Mesenchymal stem cell (in vitro differentiated cells and primary cell): ENCODE data around the gene KRTAP21-3. TPM values are rescaled to one million over a fixed set of nuclear protein-coding genes. Genes with fewer than 3 reads are reported as not detected.
"Not testable (repeated sequence)": the region's sequence is repeated elsewhere in the genome, so short reads cannot be mapped to it uniquely, and the experiment has no call there.

ENCODE experiments used
- DNase-seq: peaks from one replicate; pipeline ENCODE4 v3.0.0-alpha.2; 2013
- H2AFZ ChIP-seq: one replicate; pipeline ENCODE4 v1.6.1; 2013; ENCODE audit warnings: low read depth, mild to moderate bottlenecking, control low read depth, inconsistent platforms, low read length, moderate library complexity
- H2AK5ac ChIP-seq: 2 replicates; pipeline ENCODE4 v1.6.1; 2013; ENCODE audit warnings: low read length, moderate library complexity, mild to moderate bottlenecking, inconsistent platforms; ENCODE audit not compliant: severe bottlenecking
- H2BK120ac ChIP-seq: one replicate; pipeline ENCODE4 v1.6.1; 2013; ENCODE audit warnings: low read depth, mild to moderate bottlenecking, inconsistent platforms, low read length, moderate library complexity
- H2BK12ac ChIP-seq, 2 experiments: one replicate each; pipeline ENCODE4 v1.6.1; 2013; ENCODE audit warnings: inconsistent platforms in 2 of 2, low read length in 2 of 2, mild to moderate bottlenecking in 2 of 2, moderate library complexity in 2 of 2, control low read depth in 1 of 2
- H2BK15ac ChIP-seq: one replicate; pipeline ENCODE4 v1.6.1; 2013; ENCODE audit warnings: mild to moderate bottlenecking, low read depth, inconsistent platforms; ENCODE audit not compliant: poor library complexity, severe bottlenecking
- H2BK5ac ChIP-seq: 2 replicates; pipeline ENCODE4 v1.6.1; 2013; ENCODE audit warnings: low read depth, mild to moderate bottlenecking, low read length, control low read depth, inconsistent platforms; ENCODE audit not compliant: poor library complexity, severe bottlenecking
- H3K14ac ChIP-seq, 2 experiments: one replicate each; pipeline ENCODE4 v1.6.1; 2013; ENCODE audit warnings: inconsistent platforms in 2 of 2, low read length in 2 of 2, control low read depth in 1 of 2, mild to moderate bottlenecking in 1 of 2, moderate library complexity in 1 of 2
- H3K18ac ChIP-seq, 2 experiments: one replicate each; pipeline ENCODE4 v1.6.1; 2013; ENCODE audit warnings: inconsistent platforms in 2 of 2, low read length in 2 of 2, control low read depth in 1 of 2, low read depth in 1 of 2, mild to moderate bottlenecking in 1 of 2
- H3K23ac ChIP-seq, 2 experiments: one replicate each; pipeline ENCODE4 v1.6.1; 2013; ENCODE audit warnings: inconsistent platforms in 2 of 2, low read length in 2 of 2, mild to moderate bottlenecking in 2 of 2, moderate library complexity in 2 of 2, control low read depth in 1 of 2
- H3K27ac ChIP-seq: 2 replicates; pipeline ENCODE4 v1.5.1; 2013; ENCODE audit warnings: mild to moderate bottlenecking, moderate library complexity, low read length, control low read depth, inconsistent platforms; ENCODE audit not compliant: poor library complexity, severe bottlenecking
- H3K27me3 ChIP-seq, 2 experiments: 2 replicates each; pipeline versions ENCODE4 v1.6.1 to v1.7.0; 2013; ENCODE audit warnings: low read length in 2 of 2, mild to moderate bottlenecking in 2 of 2, moderate library complexity in 2 of 2, control low read depth in 1 of 2, inconsistent platforms in 1 of 2; ENCODE audit not compliant: control insufficient read depth in 1 of 2, insufficient read depth in 1 of 2
- H3K36me3 ChIP-seq, 2 experiments: 2 replicates each; pipeline versions ENCODE4 v1.6.1 to v1.7.0; 2013; ENCODE audit warnings: low read length in 2 of 2, control low read depth in 1 of 2, inconsistent platforms in 1 of 2, low read depth in 1 of 2, mild to moderate bottlenecking in 1 of 2; ENCODE audit not compliant: insufficient read depth in 2 of 2, control insufficient read depth in 1 of 2
- H3K4ac ChIP-seq, 2 experiments: one replicate each; pipeline ENCODE4 v1.6.1; 2013; ENCODE audit warnings: inconsistent platforms in 2 of 2, low read length in 2 of 2, mild to moderate bottlenecking in 2 of 2, moderate library complexity in 2 of 2, control low read depth in 1 of 2, low read depth in 1 of 2
- H3K4me1 ChIP-seq: 2 replicates; pipeline ENCODE4 v1.6.1; 2013; ENCODE audit warnings: low read depth, low read length, control low read depth; ENCODE audit not compliant: control insufficient read depth, insufficient read depth
- H3K4me2 ChIP-seq: 2 replicates; pipeline ENCODE4 v1.6.1; 2013; ENCODE audit warnings: low read length, mild to moderate bottlenecking, inconsistent platforms; ENCODE audit not compliant: poor library complexity, severe bottlenecking
- H3K4me3 ChIP-seq, 2 experiments: 2 replicates each; pipeline versions ENCODE4 v1.5.1 to v1.7.0; 2013; ENCODE audit warnings: low read length in 2 of 2, mild to moderate bottlenecking in 2 of 2, control low read depth in 1 of 2, low read depth in 1 of 2; ENCODE audit not compliant: insufficient read depth in 1 of 2
- H3K79me1 ChIP-seq: replicated peaks from 2 replicates; pipeline ENCODE4 v1.6.1; 2013; ENCODE audit warnings: mild to moderate bottlenecking, control low read depth, low read length, inconsistent platforms; ENCODE audit not compliant: poor library complexity, severe bottlenecking
- H3K9ac ChIP-seq: 2 replicates; pipeline ENCODE4 v1.7.0; 2013; ENCODE audit warnings: mild to moderate bottlenecking, low read length, moderate library complexity
- H3K9me3 ChIP-seq: 2 replicates; pipeline ENCODE4 v1.7.0; 2013; ENCODE audit warnings: mild to moderate bottlenecking, low read length; ENCODE audit not compliant: control insufficient read depth
- H4K8ac ChIP-seq: one replicate; pipeline ENCODE4 v1.6.1; 2013; ENCODE audit warnings: inconsistent platforms, mild to moderate bottlenecking, low read length, moderate library complexity
- H4K91ac ChIP-seq: one replicate; pipeline ENCODE4 v1.6.1; 2013; ENCODE audit warnings: mild to moderate bottlenecking, low read length, inconsistent platforms
- WGBS: methylation state at CpG from one replicate; pipeline ENCODE4 v1.1.7; 2013; ENCODE audit warnings: mixed read lengths; 5-methylcytosine and 5-hydroxymethylcytosine counted together
- polyA plus RNA-seq, 2 experiments: library from polyadenylated mRNA; stranded (reverse); fragments of 200-250 nt; gene quantifications; one replicate each; pipeline ENCODE4 v1.2.3, GENCODE V29; 2013

KRTAP21-3 gene
- not detected for polyA plus RNA-seq (2013, experiment 1 of 2)
- polyA plus RNA-seq (2013, experiment 2 of 2), result not detected

GRCh38 chr21:30718239-30718909 lies at the start of gene KRTAP21-3:
KRTAP21-3 (minus strand) TSS chr21:30718777; CDS start chr21:30718759, 18 bp downstream.
- Histone ChIP-seq H3K4me1 (no peaks in the 10 kb centered on the region), H2BK12ac (no peak within 1 kb of the TSS)
- 71% methylated on average over 2 of the region's 3 CpGs for WGBS

GRCh38 chr21:30760776-30761175 lies 42.2 kb upstream of the KRTAP21-3 start:
- Histone ChIP-seq H3K4me3 (no peak overlapping the region), H3K79me1 (no peaks in the 10 kb centered on the region), H3K18ac (no peak overlapping the region), H3K23ac (no peak overlapping the region), H2BK120ac (no peak overlapping the region), H3K4ac (no peak overlapping the region), H3K4me2 (no peak overlapping the region), H3K27me3 (no peaks in the 10 kb centered on the region), H4K8ac (no peak overlapping the region), H3K9ac (no peak overlapping the region), H4K91ac (no peak overlapping the region), H2AK5ac (no peak overlapping the region), H3K27ac (no peak overlapping the region), H3K4me1 (no peaks in the 10 kb centered on the region), H3K36me3 (no peaks in the 10 kb centered on the region), H2AFZ (no peak overlapping the region), H3K14ac (no peak overlapping the region), H2BK12ac (no peak overlapping the region), H2BK5ac (no peak overlapping the region), H3K9me3 (no peaks in the 10 kb centered on the region), H2BK15ac (no peak overlapping the region)
- 75% methylated on average over 2 of the region's 2 CpGs for WGBS
- no peak for DNase-seq

More at GRCh38 chr21:30718239-30718909, at the start of gene KRTAP21-3:
- H4K91ac ChIP-seq, result no peak within 1 kb of the TSS
- H3K79me1 ChIP-seq, result no peaks in the 10 kb centered on the region
- H3K9me3 ChIP-seq, result no peaks in the 10 kb centered on the region
- H3K27me3 ChIP-seq, result no peaks in the 10 kb centered on the region
- H3K4me3 ChIP-seq, result no peak within 1 kb of the TSS
- H3K36me3 ChIP-seq, result no peaks in the 10 kb centered on the region
- H3K4ac ChIP-seq, result no peak within 1 kb of the TSS
- H3K18ac ChIP-seq, result no peak within 1 kb of the TSS
- no peak within 1 kb of the TSS for H4K8ac ChIP-seq
- H3K14ac ChIP-seq, result no peak within 1 kb of the TSS
- no peak within 1 kb of the TSS for H3K9ac ChIP-seq
- no peak within 1 kb of the TSS for H2AK5ac ChIP-seq
- no peak within 1 kb of the TSS for H3K27ac ChIP-seq
- no peak for DNase-seq
- no peak within 1 kb of the TSS for H2BK5ac ChIP-seq
- no peak within 1 kb of the TSS for H2BK120ac ChIP-seq
- H2AFZ ChIP-seq, result no peak within 1 kb of the TSS
- no peak within 1 kb of the TSS for H2BK15ac ChIP-seq
- H3K4me2 ChIP-seq, result no peak within 1 kb of the TSS
- no peak within 1 kb of the TSS for H3K23ac ChIP-seq

- no peak overlapping the region for H2AK5ac ChIP-seq
- WGBS, result 38% methylated on average over 2 of the region's 2 CpGs
- H3K14ac ChIP-seq, result no peak overlapping the region
- no peaks in the 10 kb centered on the region for H3K27me3 ChIP-seq
- H4K8ac ChIP-seq, result no peak overlapping the region
- no peak overlapping the region for H3K23ac ChIP-seq
- no peak overlapping the region for H2BK15ac ChIP-seq
- no peaks in the 10 kb centered on the region for H3K36me3 ChIP-seq
- no peak for DNase-seq
- H3K27ac ChIP-seq, result no peak overlapping the region
- H4K91ac ChIP-seq, result no peak overlapping the region
- no peak overlapping the region for H2BK5ac ChIP-seq
- no peak overlapping the region for H3K4ac ChIP-seq
- H2AFZ ChIP-seq, result no peak overlapping the region
- H3K9me3 ChIP-seq, result no peaks in the 10 kb centered on the region
- H2BK12ac ChIP-seq, result no peak overlapping the region
- H3K4me2 ChIP-seq, result no peak overlapping the region
- H3K79me1 ChIP-seq, result no peaks in the 10 kb centered on the region
- H3K4me3 ChIP-seq, result no peak overlapping the region
- H2BK120ac ChIP-seq, result no peak overlapping the region
- H3K4me1 ChIP-seq, result no peaks in the 10 kb centered on the region
- H3K18ac ChIP-seq, result no peak overlapping the region
- H3K9ac ChIP-seq, result no peak overlapping the region
Observed at GRCh38 chr21:30758306-30758705, 39.7 kb upstream of the KRTAP21-3 start.

- H2BK120ac ChIP-seq, H2AK5ac ChIP-seq, H3K18ac ChIP-seq, H3K36me3 ChIP-seq, DNase-seq, H2BK15ac ChIP-seq, H3K27ac ChIP-seq, H3K79me1 ChIP-seq, H3K4me3 ChIP-seq, H3K14ac ChIP-seq, H3K9me3 ChIP-seq, H3K4me2 ChIP-seq, H4K91ac ChIP-seq, H3K27me3 ChIP-seq, H4K8ac ChIP-seq, H3K23ac ChIP-seq, H2BK5ac ChIP-seq, H3K4me1 ChIP-seq, H3K4ac ChIP-seq, H2AFZ ChIP-seq, H3K9ac ChIP-seq, H2BK12ac ChIP-seq: not testable (repeated sequence)
- no CpG with 5 or more reads among the region's 2 CpGs for WGBS
Observed at GRCh38 chr21:30755328-30755727, 36.8 kb upstream of the KRTAP21-3 start, which contains the start of gene KRTAP21-1. KRTAP21-1 (minus strand) TSS chr21:30755428; CDS start chr21:30755378, 50 bp downstream.
